ENCODE results near the gene NFATC2IP.
A peak's percentile ranks its signal among the peaks of the same experiment; 100 is the strongest.
"Not testable (repeated sequence)": the region's sequence is repeated elsewhere in the genome, so short reads cannot be mapped to it uniquely, and the experiment has no call there.

NFATC2IP gene

DNA sequence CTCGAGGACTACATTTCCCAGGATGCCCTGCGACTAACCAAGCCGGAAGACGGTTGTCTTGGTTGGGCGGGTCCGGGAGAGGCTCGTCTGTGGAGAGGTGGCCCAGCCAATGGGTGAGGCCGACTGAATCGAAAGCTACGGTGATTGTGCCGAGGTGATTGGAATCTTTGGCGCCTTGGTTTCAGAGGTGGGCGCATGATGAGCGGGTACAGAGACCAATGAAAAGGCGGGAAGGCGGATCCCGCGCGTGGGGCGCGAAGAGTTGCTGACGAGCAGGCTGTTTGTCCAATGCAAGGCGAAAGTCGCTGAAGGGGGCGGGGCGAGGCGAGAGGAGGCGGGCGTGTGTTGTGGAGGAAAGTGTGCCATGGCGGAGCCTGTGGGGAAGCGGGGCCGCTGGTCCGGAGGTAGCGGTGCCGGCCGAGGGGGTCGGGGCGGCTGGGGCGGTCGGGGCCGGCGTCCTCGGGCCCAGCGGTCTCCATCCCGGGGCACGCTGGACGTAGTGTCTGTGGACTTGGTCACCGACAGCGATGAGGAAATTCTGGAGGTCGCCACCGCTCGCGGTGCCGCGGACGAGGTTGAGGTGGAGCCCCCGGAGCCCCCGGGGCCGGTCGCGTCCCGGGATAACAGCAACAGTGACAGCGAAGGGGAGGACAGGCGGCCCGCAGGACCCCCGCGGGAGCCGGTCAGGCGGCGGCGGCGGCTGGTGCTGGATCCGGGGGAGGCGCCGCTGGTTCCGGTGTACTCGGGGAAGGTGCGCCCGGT lies at the start of gene NFATC2IP:
Gene NFATC2IP, plus strand, starts transcription at position 290 of the 762 bp plus-strand sequence. Its CDS starts 75 bp downstream, at position 365.
- DNase-seq: peak; percentile 99

DNA sequence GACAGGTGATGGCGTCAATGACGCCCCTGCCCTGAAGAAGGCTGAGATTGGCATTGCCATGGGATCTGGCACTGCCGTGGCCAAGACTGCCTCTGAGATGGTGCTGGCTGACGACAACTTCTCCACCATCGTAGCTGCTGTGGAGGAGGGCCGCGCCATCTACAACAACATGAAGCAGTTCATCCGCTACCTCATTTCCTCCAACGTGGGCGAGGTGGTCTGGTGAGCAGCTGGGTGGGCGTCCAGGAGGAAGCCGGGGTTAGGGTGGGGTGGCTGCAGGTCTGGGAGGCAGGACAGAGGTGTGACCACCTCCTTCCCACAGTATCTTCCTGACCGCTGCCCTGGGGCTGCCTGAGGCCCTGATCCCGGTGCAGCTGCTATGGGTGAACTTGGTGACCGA lies 48.9 kb upstream of the NFATC2IP start:
- no peak for DNase-seq

DNA sequence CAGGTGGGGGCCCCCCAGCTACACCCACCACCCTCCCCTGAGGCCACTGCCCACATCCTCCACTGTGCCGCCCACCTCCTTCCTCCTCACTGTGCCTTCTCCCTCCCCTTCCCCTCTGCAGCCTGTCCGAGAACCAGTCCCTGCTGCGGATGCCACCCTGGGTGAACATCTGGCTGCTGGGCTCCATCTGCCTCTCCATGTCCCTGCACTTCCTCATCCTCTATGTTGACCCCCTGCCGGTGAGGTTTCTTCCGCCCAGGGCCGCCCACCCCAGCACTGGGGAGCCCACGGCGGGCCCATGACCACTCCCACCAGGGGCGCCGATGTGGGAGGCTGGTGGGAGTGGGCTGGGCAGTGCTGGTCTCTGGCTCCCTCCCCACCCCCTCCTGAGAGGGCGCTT lies 47.8 kb upstream of the NFATC2IP start:
- no peak for DNase-seq

DNA sequence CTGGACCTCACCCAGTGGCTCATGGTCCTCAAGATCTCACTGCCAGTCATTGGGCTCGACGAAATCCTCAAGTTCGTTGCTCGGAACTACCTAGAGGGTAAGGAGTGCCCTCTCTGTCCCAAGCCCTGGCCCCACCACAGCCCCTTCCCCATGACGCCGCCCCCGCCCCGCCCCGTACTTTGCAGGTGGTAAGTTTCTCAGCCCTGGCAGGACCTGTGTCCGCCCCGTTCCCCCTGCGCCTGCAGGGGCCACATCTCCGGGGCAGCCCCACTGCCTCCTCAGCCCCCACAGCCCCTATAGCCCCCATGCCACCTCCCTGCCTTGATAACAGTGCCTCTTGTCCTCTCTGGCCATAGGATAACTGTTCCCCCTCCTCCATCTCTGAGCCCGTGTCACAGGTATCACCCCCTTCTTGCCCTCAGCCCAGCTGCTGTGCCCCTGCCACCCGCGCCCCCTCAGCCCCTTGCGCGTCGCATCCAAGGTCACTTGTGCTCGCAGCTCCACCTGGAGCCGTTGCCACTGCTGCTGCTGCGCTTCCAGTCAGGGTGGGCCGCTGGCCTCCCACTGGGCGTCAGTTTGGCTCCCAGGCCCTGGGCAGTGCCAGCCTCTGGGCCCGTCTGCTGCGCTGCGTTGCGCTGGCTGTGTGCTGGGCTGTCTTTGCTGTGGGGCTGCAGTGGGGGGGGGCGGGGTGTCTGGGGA lies 47.2 kb upstream of the NFATC2IP start:
- DNase-seq: no peak

DNA sequence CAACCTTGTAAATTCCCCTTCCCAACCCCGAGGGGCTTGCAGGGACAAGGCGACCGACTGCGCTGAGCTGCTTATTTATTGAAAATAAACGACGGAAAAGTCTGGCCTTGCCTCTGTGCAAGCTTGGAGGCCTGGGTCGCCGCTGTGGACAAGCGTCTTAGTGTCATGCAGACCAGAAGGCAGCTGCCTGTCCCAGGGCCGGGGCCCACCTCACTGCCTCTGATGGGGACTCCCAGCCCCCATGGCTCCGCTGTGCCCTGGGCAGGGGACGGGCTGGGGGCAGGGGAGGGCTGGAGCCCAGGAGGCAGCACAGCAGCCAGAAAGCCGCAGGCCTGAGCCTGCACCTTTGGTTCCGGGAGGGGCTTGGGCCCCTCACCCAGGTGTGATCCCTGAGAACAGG lies 46.4 kb upstream of the NFATC2IP start:
- no peak for DNase-seq

DNA sequence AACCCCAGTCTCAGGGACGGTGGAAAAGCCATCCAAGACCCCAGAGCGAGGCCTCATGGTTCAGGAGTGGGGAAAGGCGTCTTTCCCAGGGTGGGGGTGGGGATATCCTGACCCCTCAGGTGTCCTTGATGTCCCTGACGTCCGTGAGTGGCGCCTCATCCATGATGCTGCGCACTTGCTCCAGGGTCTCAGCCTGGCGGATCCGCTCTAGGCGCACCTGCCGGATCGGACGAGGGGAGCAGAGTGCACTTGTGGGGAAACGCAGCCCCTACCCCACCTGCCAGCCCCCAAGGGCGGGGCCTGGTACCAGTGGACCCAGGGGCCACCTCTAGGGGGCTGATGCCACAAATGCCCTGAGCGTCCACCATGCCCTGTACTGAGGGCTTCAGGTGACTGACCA lies 45.9 kb upstream of the NFATC2IP start:
- DNase-seq: no peak

DNA sequence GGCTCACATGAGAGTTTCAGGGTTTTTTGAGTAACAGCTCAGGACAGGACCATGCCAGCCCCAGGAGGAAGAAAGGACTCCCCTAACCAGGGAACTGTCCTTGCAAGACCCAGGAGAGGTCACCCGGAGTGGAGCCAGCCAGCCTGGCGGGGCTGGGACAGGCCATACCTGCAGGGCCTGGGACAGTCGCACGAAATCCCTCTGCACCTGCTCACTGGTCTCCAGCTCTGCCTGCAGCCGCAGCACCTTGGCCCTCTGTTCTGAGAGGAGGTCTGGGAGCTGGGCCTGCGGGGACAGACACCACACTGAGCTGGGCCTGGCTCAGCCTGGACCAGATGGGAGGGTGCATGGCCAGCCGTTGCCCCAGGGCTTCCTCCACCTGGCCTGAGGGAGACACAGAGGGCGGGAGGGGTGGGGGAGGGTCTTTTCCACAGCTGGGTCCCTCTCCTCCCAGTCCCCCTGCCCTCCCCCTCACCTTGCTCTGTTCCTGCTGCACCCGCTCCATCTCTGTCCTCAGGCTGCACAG lies 45.4 kb upstream of the NFATC2IP start:
- DNase-seq: no peak

DNA sequence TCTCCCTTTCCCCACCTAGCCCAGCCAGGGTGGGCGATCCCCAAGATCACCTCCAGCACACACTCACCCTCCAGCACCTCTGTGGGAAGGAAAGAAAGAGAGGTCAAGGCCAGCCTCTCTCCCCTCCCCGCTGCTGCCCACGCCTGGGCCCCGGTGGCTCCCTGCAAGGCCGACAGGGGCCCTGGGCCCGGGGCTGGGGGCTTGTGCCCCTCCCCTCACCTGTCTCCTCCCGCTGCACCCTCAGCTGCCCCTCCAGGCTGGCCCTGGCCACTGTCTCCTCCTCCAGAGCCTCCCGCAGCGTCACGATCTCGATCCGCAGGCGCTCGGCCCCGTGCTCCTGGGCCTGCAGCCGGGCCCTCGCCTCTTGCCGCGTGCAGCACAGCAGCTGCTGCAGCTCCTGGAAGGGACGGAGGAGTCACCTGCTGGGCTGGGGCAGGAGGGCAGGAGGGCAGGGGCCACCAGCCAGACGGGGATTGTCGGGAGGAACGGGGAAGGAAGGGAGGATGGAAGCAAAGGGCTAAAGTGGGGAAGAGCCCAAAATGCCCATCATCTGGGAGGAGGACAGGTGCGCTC lies 44.9 kb upstream of the NFATC2IP start:
- no peak for DNase-seq

DNA sequence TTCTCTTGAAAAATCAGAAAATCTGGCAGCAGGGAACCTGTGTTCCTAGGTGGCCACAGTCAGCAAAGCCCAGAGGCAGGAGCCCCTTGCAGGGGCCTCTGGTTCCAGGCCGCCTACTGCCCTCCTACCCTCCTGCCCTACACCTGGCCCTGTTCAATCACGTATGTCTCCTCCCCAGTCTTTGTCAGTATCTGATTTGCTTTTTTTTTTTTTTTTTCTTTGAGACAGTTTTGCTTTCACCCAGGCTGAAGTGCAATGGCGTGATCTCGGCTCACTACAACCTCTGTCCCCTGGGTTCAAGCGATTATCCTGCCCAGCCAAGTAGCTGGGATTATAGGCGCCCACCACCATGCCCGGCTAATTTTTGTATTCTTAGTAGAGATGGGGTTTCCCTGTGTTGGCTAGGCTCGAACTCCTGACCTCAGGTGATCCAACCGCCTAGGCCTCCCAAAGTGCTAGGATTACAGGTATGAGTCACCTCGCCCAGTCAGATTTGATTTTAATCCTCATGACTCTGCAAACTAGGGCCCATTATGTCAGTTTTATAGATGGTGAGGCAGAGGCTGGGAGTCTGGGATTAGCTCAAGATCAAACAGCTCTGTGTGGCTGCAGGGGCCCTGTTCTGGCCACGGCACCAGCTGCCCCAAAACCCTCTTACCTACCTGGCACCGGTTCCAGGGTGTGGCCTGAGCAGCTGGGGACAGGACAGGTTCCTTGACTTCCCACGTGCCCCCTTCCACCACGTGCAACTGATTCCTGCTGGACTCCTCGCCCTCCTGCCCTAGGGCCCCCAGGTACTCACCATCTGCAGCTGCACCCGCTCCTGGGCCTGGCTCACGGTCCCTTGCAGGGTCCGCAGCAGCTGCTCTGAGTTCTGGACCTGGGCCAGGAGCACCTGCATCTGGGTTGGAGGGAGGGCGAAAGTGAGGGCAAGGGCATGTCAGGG lies 40.4 kb upstream of the NFATC2IP start:
- DNase-seq: no peak

DNA sequence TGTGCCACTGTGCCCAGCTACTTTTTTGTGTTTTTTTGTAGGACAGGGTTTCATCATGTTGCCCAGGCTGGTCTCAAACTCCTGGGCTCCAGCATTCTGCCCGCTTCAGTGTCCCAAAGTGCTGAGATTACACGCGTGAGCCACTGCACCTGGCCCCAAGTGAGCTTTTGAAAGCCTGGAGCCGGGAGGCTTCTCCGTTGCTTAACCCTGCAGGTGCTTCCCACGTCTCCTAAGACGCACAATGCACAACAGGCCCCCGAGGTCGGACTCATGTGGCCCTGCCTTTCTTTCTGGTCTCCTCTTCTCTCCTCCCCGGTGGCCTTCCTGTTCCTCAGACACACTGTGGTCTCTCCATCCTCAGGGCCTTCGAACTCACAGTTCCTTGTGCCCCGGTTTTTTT lies 38.2 kb upstream of the NFATC2IP start:
- DNase-seq: no peak

DNA sequence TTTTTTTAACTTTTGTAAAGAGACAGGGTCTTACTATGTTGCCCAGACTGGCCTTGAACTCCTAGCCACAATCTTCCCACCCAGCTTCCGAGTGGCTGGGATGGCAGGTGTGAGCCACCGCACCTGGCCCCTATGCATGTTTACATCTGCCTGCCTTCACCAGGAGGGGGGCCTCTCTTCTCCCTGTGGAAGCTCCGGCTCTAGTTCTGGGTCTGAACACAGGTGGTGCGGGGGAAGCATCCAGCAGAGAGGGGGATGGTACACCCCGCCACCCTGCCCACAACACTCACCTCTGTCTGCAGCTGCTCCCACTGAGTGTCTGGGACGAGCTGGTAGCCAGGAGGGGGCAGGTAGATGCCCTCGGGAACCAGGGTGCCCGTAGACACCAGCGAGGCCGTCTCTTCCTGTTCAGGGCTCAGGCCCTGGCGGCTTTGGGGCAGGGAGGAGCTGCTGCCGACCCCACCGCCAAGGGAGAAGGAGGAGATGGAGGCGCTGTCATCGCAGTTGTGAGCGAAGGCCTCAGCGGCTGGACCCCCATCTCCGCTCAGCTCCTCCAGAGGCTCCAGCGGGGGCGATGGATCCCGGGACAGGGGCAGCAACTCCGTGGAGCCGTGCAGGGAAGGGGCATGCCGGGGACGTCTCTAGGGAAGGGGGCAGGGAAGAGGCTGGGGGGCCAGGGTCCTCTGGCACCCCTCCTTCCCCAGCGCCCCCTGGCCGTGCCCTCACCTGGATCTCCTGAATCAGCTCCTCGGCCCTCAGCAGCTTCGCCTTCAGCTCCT lies 36.6 kb upstream of the NFATC2IP start:
- DNase-seq: peak; percentile 23

DNA sequence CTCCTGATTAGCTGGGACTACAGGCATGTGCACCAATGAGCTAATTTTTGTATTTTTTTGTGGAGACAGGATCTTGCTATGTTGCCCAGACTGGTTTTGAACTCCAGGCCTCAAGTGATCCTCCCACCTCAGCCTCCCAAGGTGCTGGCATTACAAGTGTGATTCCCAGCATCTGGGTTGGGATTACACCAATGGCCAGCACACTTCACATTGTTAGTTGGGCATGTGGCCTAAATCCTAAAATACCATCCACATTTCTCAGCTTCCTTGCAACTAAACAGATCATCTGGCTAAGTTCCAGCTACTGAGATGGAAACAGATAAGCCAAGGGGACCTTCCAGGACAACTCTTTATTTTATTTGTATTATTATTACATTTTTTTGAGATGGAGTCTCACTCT lies 35.6 kb upstream of the NFATC2IP start:
- no peak for DNase-seq

DNA sequence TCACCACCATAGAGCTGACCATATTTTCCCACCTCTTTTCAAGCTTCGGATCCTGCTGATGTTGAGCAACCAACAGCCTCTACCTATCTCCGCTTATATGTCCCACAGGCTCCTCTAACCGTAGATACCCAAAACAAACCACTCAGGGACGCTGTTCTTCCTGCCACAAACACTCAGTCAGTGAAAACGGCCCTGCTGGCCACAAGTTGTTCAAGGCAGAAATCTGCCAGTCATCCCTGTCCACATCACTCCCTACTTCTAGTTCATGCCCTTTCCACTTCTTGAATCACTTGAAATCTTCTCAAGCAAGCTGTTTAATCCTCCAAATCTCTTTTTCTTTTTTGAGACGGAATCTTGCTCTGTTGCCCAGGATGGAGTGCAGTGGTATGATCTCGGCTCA lies 33.6 kb upstream of the NFATC2IP start:
- no peak for DNase-seq

DNA sequence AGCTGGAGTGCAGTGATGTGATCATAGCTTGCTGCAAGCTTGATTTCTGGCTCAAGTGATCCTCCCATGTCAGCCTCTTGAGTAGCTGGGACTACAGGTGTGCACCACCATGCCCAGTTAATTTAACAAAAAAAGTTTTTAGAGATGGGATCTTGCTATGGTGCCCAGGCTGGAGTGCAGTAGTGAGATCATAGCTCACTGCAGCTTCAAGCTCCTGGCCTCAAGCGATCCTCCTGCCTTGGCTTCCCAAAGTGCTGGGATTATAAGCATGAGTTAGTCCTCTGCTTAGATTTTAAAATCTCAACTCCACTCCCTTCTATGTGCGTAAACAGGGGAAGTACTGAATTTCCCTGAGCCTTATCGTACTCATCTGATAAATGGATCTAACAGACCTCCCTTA lies 32.0 kb upstream of the NFATC2IP start:
- DNase-seq: no peak

DNA sequence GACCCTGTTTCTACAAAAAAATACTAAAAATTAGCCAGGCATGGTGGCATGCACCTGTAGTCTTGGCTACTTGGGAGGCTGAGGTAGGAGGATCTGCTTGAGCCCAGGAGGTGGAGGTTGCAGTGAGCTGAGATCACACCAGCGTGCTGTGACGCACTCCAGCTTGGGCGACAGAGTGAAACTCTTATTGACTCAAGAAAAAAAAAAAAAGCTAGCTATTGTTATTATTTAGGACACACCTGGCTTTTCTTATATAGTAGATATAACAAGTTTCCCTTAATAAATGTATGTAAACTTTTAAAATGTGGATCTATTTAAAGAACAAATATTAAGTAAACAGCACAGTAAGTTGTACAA lies 27.5 kb upstream of the NFATC2IP start:
- no peak for DNase-seq

DNA sequence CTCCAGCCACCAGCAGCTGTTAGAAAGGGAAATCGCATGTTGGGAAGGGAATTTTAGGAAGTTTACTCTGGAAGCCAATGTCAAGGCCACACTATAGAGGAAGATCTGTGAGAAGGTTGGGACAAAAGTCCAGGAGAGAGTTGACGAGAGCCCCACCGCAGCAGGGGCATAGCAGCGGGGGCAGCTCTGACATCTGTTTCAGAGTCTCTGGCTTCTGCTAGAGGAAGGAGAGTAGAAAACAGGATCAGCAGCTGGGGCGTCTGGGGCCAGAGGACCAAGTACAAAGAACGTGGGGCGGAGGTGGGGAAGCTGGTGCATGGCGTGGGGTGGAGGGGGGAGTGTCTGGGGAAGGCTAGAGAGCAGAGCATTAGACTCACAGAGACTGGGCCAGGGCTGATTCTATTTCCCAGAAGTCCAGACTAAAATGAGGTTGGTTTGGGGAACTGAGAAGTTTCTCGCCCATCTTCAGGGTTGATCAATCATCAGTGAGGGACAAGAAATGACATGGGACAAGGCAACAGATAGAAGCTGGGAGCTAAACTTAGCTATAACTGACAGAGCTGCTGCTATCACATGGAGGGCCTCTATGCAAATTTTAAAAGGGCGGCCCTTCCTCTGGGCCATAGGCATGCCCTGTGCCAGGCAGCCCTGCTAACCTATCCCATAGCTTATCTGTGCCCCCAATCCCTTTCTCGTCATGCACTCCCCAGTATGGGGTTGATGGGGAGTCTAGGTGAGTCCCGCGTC lies 26.9 kb upstream of the NFATC2IP start:
- DNase-seq: no peak

DNA sequence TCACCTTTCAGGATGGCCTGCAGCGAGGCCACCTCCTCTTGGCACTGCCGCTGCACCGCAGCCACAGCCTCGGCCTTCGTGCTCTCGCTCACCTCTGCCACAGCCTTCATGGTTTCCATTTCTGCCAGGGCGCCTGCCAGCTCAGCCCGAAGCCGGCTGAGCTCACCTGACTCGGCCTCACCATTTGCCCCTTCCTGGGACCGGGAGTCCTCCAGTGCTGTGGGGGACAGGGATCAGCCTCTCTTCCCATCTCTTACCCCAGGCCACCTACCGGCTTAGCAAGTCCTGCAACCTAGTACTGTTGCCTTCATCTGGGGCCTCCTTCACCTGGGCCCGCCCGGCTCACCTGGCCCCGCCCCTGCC lies 26.4 kb upstream of the NFATC2IP start:
- DNase-seq: no peak

DNA sequence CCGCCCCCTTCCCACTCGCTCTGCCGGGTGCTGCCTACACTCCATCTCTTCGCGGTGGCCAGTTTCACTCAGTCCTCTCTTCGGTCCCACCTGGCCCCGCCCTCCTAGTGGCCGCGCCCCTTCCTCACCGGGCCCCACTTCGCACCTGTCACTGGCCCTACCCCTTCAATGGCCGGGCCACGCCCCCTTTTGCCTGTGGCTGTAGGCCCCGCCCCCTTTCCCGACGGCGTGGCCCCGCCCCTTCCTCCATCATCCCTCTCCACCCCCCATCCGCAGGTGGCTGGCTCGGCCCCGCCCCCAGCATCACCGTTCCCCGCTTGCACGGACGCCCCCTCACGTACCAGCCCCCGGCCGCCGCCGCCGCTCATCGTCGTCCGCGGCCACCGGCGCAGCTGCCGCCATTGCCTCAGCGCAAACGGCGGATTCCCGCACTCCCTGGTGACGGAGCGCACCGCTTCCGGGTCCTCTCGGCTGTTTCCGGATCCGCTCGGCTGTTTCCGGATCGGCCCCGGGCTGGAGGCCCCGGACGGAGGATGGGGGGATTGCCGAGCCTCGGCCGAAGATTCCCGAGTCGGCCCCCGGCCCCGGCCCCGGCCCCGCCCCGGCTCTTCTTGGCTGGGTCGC lies 25.9 kb upstream of the NFATC2IP start, which contains the start of gene RABEP2:
Gene RABEP2, minus strand, starts transcription at position 477 of the 624 bp plus-strand sequence. Its CDS starts 75 bp downstream, at position 402.
- DNase-seq: peak; percentile 94

DNA sequence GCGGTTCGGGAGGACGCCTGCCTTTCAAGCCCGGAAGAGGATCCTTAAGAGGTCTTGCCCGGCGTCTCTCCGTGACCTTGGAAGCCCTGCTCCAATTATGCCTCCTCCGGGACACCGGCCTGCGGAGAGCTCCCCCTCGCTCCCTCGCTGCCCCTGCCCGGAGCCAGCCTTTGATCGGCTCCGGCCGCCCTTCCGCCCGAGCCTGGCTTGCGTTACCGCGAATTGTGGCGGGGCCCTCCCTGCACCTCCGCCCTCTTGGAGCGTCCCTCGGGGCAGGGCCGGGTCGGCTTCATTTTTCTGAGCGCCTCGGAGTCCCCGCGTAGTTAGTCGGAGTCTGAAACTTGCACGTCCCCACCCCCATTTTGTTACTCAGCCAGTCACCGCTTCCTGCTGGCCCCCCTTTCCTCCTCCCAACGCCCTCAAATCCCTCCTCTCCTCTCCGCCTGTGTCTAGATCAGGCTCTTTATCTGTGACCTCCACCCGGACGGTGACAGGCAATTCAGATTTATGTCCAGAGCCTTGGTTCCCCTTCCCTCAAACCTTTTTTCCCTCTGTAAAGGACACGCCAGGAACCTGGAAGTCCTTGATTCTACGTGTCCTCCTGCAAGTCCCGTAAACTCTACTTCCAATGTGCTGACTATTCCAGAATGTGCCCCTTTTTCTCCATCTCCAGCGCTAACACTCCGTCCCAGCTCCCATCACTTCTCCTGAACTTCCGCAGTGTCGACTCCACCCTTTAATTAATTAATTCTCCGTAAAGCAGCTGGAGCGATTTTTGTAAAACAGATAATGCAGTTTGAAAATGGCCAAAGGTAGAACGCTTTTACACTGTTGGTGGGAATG lies 25.1 kb upstream of the NFATC2IP start:
- peak; percentile 69 for DNase-seq

DNA sequence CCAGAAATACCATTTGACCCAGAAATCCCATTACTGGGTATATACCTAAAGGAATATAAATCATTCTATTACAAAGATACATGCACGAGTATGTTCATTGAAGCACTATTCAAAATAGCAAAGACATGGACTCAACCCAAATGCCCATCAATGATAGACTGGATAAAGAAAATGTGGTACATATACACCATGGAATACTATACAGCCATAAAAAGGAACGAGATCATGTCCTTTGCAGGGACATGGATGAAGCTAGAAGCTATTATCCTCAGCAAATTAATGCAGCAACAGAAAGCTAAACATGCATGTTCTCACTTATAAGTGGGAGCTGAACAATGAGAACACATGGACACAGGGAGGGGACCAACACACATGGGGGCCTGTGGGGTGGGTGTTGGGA lies 24.5 kb upstream of the NFATC2IP start:
- not testable (repeated sequence) for DNase-seq
